GM21737 (cell line): ENCODE measurements around the gene CDKN2B-AS1.
"Not testable (repeated sequence)": the region's sequence is repeated elsewhere in the genome, so short reads cannot be mapped to it uniquely, and the experiment has no call there.

Experiments
- ATAC-seq: cut with Tn5 transposase; IDR thresholded peaks from one replicate; pipeline ENCODE4 v1.9.1; 2021; ENCODE audit warnings: mild to moderate bottlenecking, moderate library complexity; ENCODE audit not compliant: unreplicated experiment

Gene CDKN2B-AS1

GRCh38 chr9:22041344-22041743 is 46.8 kb downstream of the CDKN2B-AS1 start:
- ATAC-seq = no peak

- no peak for ATAC-seq
Measured at GRCh38 chr9:22041775-22042174, 47.2 kb downstream of the CDKN2B-AS1 start.

GRCh38 chr9:22043928-22044327 is 49.3 kb downstream of the CDKN2B-AS1 start:
- ATAC-seq = no peak

- no peak for ATAC-seq
Measured at GRCh38 chr9:22044583-22044982, 50.0 kb downstream of the CDKN2B-AS1 start.

GRCh38 chr9:22045423-22045822 is 50.8 kb downstream of the CDKN2B-AS1 start:
- no peak for ATAC-seq

GRCh38 chr9:22046243-22046885 is 51.8 kb downstream of the CDKN2B-AS1 start:
- ATAC-seq = no peak

GRCh38 chr9:22047596-22047995 is 53.0 kb downstream of the CDKN2B-AS1 start:
- ATAC-seq = no peak

GRCh38 chr9:22049411-22049810 is 54.8 kb downstream of the CDKN2B-AS1 start:
- no peak for ATAC-seq

- ATAC-seq = peak; percentile 89
Measured at GRCh38 chr9:22050924-22051323, 56.3 kb downstream of the CDKN2B-AS1 start.

- ATAC-seq = no peak
Measured at GRCh38 chr9:22052376-22052945, 57.9 kb downstream of the CDKN2B-AS1 start.

GRCh38 chr9:22053178-22053577 is 58.6 kb downstream of the CDKN2B-AS1 start:
- no peak for ATAC-seq

- ATAC-seq = no peak
Measured at GRCh38 chr9:22054076-22054475, 59.5 kb downstream of the CDKN2B-AS1 start.

GRCh38 chr9:22054529-22054928 is 59.9 kb downstream of the CDKN2B-AS1 start:
- no peak for ATAC-seq

- ATAC-seq = no peak
Measured at GRCh38 chr9:22055090-22055489, 60.5 kb downstream of the CDKN2B-AS1 start.

- no peak for ATAC-seq
Measured at GRCh38 chr9:22056402-22056801, 61.8 kb downstream of the CDKN2B-AS1 start.

GRCh38 chr9:22057972-22058371 is 63.4 kb downstream of the CDKN2B-AS1 start:
- ATAC-seq = not testable (repeated sequence)

- no peak for ATAC-seq
Measured at GRCh38 chr9:22060831-22061383, 66.3 kb downstream of the CDKN2B-AS1 start.

GRCh38 chr9:22064957-22065356 is 70.4 kb downstream of the CDKN2B-AS1 start:
- no peak for ATAC-seq

GRCh38 chr9:22065431-22066200 is 71.0 kb downstream of the CDKN2B-AS1 start:
- no peak for ATAC-seq

- ATAC-seq = no peak
Measured at GRCh38 chr9:22067196-22067595, 72.6 kb downstream of the CDKN2B-AS1 start.

- ATAC-seq = no peak
Measured at GRCh38 chr9:22068369-22068768, 73.8 kb downstream of the CDKN2B-AS1 start.

GRCh38 chr9:22073349-22073748 is 78.8 kb downstream of the CDKN2B-AS1 start:
- ATAC-seq = no peak
